Stimulated activated CD4-positive, alpha-beta T cell treated with anti-CD3 and anti-CD28 coated beads, Interleukin-15, amount 100 ng/mL, for 24 hours (primary cell): Measurements from ENCODE around the gene RASAL2.
"Not testable (repeated sequence)": the region's sequence is repeated elsewhere in the genome, so short reads cannot be mapped to it uniquely, and the experiment has no call there.

Experiments used
- DNase-seq: peaks from one replicate; pipeline ENCODE4 v3.0.0-alpha.2; 2020

RASAL2 gene

DNA sequence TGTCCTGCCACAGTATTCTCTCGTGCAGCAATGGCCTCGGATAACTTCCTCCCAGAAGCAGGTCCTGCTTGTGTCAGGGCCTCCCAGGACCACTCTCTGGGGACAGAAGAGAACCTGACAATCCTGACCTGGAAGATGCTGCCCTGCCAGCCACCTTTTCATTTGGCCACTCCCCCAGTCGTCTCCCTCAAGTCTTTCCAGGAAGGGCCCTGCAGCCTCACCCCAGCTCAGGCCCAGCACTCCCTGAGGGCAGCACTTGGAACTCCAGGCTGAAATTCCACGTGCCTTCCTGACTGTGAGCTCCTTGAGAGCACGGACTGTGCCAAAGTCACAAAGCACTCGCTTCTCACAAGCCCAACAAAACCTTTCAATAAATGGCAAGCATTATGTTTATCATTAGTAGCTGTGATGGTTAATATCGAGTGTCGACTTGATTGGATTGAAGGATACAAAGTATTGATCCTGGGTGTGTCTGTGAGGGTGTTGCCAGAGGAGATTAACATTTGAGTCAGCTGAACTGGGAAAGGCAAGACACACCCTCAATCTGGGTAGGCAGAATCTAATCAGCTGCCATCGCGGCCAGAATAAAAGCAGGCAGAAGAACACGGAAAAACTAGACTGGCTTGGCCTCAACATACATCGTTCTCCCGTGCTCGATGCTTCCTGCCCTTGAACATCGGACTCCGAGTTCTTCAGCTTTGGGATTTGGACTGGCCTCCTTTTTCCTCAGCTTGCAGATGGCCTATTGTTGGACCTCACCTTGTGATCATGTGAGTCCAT lies 405.2 kb downstream of the RASAL2 start:
- DNase-seq = no peak

DNA sequence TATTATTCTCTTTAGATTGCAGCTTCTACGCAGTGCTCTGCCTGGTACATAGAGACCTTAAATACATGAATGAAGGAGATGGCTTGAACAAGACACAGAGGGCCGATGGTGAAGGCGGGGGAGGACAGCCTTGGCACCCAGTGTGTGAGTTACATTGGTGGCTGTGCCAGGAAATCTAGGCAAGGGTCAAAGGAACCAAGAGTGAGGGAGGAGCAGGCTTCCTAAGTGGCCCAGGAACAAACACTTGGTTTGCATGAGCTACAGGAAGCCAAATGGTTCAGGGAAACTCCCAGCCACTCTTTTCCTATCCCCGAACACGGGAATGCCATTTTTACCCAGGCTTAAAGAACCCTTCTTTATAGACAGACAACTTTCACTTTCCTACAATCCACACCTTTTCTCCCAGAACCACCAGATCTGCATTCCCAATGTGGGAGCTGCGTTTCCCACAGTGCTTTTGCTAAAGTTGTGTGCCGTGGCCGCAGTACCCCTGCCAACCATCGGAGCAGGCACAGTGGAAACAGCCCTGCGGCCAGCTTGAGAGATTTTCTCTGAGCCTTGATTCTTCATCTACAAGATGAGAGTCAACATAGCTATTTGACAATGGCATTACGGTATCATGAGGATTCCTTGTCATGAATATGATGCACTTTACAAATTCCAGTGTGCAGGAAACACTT lies 406.3 kb downstream of the RASAL2 start:
- no peak for DNase-seq

DNA sequence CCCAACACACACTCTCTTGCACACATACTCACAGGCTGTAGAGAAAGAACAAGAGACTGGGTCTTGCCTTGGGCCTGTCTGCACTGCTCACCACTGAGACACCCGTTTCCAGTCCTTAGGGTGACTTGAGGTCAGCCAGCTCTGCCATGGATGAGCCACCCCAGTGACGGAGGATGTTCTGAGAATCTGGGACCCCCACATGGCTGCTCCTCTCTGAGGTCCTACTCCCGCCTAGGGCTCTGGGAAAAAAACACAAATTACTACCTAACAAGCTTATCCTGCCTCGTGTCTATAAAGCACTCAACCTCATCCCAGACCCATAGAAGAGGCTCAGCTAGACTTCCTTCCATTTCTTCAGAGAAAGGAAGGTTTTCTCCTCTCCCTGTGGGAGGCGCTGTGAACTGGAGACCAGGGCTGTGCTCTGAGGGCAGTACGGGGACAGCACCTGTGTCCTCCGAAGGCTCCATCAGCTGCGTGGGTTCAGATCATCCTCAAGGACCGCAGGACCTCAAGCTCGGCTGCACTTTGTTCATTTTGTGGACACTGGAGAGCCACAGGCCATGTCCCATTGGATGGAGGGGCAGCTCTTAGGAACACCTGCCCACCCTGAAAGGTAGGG lies 407.1 kb downstream of the RASAL2 start:
- no peak for DNase-seq

DNA sequence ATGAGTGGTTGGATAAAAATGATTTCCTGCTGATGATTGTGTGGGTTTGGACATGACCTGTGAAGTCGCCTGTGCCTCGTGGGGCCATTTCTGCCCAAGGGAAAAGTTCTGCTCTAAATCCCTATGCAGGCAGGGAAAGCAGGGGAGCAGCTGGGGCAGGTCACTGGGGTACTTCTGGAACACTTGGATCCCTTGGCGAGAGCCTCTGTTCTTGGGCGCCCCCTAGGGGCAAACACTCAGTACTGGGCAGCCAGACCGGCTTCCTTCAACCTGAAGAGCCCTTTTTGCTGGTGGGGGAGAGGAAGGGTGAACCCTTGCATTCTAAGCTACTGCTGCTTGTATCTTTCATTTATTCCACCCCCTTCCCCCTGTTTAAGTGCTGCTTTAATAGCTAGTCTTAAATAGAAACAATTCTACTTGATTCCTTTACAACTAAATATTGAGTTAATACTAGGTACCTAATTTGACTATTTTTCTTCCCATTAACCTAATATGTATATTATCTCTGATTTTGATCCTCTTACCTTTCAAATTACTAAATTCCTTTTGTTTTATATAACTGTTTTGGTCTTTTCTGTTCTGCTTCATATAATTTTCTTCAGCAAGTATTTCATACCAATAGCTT lies 407.9 kb downstream of the RASAL2 start:
- DNase-seq = peak; percentile 75

DNA sequence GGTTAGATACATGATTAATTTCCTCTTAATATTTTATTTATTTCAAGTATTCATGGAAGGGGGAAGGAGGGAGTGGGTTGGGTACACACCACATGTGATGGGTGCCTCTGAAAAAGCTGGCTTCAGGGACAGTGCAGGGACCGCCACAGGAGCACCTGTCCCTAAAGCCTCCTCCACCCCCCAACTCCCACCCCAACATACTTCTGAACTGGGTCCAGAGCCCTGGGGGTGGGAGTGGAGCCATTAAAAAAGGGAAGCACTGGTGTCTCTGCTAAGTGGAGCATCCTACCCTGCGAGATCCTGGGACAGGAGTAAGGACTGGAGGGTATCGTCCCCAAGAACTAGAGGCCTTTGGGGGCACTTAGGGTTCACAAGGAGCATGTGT lies 408.4 kb downstream of the RASAL2 start:
- no peak for DNase-seq

DNA sequence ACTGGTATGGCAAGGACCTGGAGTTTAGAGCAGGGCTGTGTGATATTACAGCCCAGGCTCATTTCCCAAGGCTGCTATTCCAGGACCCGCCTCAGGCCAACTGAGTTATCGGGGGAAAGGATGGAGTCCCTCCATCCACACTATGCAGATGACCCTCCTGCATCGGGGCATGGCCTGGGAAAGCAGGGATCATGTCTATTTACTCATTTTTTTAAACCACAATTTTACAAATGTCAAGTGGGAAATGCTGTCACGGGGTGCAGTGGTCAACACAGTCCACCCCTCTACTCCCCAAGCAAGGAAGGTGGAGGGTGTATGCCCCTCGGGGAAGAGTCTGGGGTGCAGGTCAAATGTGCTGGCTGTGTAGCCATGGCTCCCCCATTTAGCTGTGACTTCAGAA lies 409.0 kb downstream of the RASAL2 start:
- DNase-seq = no peak

DNA sequence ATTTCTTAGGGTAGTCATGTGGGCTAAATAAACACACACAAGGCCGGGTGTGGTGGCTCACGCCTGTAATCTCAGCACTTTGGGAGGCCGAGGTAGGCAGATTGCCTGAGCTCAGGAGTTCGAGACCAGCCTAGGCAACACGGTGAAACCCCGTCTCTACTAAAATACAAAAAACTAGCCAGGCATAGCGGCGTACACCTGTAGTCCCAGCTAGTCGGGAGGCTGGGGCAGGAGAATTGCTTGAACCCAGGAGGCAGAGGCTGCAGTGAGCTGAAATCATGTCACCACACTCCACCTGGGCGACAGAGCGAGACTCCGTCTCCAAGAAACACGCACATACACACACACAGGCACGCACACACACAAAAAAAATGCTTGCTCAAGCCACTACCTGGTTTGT lies 409.4 kb downstream of the RASAL2 start:
- DNase-seq = not testable (repeated sequence)

DNA sequence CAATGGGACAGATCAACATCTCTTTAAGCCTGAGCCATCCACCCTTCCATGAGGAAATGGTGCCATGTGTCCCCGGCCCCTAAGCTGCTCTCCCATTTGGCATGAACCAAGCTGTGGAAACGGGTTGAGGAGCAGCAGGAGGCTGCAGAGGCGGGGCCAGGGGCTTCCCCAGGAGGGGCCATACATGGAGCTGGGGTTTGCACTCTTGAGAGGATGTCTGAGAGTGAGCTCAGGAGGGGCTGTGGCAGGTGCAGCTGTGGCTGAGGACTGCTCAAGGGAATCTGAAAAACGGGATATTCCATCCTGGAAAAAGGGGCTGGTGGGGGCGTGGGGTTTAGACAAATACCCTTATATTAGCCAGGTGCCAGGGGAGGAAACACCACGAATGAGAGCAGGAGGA lies 409.9 kb downstream of the RASAL2 start:
- DNase-seq = no peak

DNA sequence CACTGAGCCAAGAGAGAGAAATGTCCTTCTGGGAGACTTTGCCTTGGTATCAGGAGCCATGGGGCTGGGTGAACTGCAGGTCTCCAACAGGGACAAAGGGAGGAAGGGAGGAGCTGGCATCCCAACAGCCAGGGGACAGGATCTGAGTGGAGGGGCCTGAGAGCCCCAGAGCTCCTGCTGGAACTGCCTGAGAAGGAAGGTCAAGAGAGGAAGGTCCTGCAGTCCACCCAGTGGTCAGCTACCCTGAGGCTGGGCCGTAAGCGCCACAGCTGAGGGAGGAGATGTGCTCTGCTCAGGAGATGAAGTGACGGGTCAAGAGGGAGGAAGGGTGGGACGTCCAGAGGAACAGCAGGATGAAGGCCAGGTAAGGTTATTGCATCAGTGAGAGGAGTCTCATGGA lies 410.4 kb downstream of the RASAL2 start:
- DNase-seq = no peak

DNA sequence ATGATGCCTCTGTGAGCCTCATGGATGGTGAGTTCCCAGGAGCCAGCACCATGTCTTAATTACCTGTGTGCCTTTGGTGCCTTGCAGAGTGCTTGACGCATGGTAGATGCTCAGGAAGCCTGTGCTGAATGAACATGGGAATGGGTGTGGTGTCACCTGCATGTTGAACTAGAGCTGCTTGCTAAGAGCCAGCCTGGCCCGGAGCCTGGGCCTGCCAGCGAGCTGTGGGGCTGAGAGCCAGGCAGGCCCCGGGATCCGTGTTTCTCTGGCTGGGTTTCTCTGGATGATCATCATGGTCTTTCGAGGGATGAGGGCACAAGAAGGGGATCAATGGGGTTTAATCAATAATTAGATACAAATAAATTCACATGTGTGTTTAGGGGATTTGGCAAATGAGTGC lies 412.3 kb downstream of the RASAL2 start:
- no peak for DNase-seq

DNA sequence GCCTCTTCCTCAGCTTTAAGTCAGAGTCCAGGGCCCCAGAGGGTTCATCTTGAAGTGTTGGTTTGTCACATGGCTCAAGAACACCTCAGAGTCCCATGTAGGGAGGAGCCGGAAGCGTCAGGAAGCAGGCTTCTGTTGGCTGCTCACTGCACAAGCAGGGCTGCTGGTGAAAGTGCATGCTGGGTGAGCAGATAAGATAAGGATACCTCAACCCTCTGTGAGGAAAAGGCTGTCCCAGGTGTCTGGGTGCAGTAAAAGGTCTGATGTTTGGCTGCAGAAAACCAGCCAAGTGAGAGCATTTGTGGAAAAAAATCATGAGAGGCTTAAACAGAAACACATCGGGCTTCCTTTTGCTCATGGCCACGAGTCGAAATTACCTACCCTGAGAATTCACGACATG lies 412.8 kb downstream of the RASAL2 start:
- DNase-seq = no peak

DNA sequence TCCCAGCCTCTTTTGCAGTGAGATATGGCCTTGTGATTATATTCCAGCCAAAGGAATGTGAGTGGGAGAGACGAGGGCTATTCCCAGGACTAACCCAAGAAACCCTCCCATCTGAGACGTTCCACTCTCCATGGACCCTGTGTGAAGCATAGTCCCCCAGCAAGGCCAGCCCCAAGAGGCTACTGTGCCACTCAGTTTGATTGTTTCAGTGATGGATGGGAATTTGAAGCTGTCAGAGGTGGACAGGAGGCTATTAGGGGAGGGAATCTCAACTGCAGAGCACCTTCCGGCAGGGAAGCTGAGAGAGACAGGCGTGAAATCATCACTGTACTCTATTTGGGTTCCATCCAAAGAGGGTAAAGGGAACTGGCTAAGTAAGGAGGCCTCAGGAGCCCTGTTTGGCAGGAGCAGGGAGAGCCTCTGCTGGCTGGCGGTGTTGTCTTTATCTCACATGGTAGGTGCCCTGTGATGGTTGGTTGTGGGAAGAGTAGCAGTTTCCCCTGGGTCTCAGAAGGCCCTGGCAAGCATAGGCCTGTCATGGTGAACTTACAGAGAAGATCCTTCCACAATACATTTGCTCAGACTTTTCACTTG lies 415.6 kb downstream of the RASAL2 start:
- no peak for DNase-seq

DNA sequence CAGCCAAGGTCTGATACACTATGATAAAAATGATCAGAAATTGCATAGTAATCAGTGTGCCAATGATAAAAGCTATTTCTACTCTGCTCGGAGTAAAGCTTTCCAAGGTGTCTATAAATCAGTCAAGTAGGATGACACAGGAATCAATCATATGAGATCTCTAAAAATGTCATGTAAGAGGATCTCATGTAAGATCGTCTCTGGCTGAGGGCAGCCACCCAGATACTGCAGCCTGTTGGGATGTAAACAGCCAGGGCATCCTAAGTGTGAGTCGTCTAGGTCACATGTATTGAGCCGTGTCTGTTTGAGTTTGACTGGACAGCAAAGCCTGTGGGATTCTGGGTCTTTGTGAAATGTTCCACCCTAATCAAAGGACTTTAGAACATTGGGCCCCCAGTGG lies 416.3 kb downstream of the RASAL2 start:
- DNase-seq = no peak

DNA sequence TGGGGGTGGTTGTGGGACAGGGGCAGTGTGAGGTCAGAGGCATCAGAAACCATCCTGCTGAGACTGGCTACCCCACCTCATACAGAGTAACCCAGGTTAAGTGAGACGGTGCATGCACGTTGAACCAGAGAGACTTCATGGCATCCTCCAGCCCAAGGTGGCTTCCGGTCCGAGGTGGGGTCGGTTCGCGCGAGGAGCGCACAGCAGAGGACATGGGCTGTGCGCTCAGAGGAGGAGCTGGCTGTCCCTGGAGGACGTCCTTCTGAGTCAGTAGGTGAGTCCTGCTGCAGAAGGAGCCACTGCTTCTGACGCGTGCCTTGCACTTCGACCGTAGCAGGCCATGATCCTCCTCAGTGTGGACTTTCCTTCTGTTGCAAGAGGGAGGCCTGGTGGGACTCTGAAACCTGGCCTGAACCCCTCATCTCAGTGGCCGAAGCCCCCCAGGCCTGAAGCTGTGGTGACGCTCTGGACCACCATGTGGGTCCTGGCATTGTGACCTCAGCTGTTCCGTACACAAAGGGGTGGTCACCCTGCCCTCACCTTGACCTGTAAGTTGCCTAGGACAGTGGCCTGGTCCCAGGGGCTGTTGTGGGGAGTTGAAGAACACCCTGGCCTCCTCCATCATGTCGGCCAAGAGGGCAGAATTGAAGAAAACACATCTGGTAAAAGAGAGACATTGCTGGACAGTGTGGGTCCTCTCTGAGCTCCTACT lies 418.8 kb downstream of the RASAL2 start, which contains the start of gene TEX35:
TSS of gene TEX35 (plus strand) at position 544 of the 712 bp plus-strand sequence. CDS start at position 624, 80 bp downstream.
- no peak for DNase-seq

DNA sequence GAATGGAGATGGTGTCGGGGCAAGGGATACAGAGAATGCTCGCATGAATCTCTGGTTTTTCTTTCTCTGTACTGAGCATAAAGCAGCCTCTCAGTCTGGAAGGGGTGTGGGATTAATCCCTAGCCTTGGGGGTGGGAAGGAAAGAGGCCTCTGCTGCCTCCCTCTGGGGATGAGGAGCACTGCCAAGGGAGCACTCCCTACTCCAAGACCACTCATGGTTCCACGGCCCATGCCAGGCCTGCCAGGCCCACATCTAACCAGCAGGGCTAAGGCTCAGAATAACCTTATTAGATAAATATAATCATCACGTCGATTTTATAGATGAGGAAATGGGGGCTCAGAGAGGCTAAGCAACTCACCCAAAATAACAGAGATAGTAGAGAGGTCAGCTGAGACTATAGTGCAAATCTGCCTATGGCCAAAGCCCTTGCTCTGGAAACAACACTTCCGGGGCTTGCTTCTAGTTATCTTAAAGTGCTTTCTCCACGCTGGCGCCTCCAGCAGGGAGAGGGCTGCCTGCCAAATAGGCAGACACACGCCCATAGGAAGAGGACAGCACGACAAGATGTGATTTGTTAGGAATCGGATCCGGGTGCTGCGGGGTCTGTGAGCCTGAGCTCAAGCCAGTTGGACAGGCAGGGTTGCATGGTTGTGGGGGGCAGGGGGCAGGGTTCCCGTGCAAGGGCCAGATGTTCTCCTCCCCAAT lies 419.5 kb downstream of the RASAL2 start:
- DNase-seq = no peak

DNA sequence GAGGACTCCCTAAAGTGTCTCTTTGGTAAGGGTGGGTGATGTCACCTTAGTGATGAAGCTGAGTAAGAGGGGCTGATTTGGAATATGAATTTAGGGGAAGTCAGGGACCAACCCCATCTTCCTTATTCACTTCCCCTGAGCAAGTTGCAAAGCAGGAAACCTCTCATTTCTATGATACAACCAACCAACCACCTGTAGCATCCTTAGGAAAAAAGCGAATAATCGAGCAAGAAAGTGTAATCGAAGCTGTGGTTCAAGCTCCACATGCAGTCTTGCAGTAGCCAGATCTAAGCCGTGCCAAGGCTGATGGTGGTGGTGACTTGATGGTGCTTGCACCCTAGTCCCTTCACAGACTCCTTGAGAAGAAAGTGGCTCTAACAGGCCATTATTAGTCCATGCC lies 422.2 kb downstream of the RASAL2 start:
- no peak for DNase-seq

DNA sequence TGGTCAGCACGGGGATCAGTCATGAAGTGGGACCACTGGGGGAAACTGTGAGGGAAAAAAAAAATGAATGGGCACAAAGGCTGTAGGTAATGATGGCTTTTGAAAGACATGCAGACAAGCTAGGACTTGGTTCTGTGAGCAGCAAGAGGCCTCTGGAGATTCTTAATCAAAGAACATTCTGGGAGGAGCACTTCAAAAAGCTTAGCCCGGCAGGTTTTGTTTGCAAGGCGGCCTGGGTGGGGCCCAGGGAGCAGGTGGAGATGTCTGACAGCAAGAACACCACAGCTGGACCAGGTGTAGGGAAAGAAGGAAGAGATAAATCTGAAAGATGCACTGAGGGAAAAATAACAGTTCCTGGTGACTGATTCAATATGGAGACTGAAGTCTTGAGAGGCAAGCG lies 425.0 kb downstream of the RASAL2 start:
- no peak for DNase-seq

DNA sequence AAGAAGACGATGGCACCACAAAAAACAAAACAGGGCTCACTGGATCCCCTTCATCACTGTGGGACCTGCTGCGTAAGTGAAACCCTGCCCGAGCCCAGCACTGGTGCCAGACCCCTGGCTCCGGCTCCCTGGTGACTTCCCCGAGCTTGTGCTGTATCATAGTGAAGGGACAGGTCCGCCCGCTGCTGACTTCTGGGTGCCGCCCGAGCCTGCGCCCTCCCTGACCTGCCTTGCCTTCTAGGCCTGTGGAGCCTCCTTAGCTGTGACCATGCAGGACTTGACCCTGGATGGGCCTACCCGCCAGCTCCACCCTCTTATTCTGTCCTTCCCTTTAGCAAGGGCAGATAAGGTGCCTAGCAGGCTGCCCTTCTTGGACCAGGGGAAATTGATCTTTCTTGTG lies 426.9 kb downstream of the RASAL2 start:
- no peak for DNase-seq

DNA sequence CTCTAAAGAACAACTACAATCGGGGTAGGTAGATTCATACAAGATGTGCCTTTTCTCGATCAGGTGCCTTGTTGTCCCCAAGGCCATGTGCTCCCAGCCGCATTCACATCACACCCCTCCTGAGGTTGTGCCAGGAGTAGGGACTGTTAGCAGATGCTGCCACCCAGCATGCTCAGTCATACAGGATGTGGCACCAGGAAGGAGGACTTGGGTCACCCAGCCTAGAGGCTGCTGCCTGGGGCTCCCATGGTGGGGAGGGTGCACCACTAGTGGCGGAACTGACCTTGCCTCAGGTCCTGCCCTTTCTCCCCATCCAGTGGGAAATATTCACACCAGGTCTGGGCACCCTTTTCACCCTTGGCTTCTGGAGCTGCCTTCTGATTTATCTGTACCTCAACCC lies 427.3 kb downstream of the RASAL2 start:
- no peak for DNase-seq

DNA sequence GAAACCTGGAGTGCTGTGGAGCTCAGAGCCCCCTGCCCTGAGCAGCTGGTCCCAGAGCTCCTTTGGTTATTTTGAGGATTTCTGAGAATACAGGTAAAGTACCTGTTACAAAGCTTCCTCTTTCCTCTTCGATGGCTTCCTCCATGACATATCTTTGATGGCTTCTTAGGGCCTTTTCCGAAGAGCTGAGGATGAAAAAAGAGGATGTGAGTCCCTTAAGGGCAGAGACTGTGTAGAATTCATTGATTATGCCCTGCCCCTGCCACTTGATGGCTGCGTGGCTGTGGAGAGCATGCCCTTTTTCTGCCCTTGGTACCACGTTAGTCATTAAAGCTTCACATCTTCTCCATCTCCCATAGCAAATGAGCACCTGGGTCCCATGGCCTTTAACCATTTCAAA lies 433.2 kb downstream of the RASAL2 start:
- DNase-seq = no peak

DNA sequence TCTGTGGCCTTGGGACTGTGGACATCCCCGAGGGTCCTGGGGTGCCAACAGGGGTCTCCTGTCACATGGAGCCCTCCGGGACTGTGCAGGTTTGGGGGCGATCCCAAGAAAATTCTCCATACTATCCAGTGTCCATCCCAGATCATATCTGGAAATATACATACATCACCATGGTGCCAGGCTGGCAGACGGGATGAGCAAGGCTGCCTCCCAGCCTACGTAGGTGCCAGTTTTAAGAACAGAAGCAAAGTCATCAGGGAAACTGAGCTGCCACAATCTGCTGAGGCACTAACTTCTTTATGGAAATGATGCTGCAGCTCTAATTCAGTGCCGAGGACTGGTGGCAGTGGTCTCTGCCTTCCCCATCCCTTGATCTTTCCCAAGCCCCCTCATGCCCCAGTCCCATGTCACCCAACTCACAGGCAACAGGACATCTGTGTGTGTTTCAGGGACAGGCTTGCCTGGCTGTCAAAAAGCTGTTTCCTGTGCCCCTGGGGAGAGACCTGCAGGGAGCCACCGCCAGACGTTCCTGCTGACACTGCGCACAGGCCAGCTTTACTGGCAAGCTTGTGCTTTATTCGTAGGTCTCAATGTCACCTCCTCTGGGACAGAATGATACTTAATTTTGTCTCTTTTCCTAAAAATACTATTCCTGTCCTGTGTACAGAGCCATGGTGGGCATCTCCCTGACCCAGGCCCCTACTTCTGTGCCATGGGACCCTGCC lies 434.5 kb downstream of the RASAL2 start:
- no peak for DNase-seq
